G401.6 (cell line): ENCODE results near the gene THOC2.
"Not testable (repeated sequence)": the region's sequence is repeated elsewhere in the genome, so short reads cannot be mapped to it uniquely, and the experiment has no call there.

Experiments
- FAIRE-seq: peaks from 2 replicates; lab custom pipeline; 2012; peaks lifted over from hg19 to GRCh38; lab: Jason Lieb, UNC

The THOC2 gene

DNA sequence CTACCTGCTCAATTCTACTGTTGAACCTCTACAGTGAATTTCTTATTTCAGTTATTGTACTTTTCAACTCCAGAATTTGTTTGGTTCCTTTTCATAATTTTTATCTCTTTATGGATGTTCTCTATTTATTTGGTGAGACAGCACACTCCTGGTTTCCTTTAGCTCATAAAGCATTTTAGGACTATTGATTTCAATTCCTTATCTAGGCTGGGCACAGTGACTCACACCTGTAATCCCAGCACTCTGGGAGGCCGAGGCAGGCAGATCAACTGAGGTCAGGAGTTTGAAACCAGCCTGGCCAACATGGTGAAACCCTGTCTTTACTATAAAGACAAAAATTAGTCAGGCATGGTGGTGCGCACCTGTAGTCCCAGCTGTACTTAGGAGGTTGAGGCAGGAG lies 57.7 kb downstream of the THOC2 start:
- no peak for FAIRE-seq

DNA sequence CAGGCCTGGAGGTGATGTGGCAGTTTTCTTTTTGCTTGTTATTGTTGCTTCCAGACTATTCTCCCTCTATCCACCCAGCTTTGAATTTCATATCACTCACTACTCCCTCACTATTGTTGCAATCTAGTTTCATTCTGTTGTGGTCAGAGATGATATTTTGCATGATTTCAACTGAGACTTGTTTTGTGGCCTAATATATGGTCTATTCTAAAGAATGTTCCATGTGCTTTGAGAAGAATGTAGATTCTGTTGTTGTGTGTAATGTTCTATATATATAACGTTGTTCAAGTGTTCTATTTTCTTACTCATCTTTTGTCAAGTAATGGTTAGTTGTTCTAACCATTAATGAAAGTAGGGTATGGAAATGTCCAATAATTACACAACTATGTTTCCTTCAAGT lies 59.0 kb downstream of the THOC2 start:
- no peak for FAIRE-seq

DNA sequence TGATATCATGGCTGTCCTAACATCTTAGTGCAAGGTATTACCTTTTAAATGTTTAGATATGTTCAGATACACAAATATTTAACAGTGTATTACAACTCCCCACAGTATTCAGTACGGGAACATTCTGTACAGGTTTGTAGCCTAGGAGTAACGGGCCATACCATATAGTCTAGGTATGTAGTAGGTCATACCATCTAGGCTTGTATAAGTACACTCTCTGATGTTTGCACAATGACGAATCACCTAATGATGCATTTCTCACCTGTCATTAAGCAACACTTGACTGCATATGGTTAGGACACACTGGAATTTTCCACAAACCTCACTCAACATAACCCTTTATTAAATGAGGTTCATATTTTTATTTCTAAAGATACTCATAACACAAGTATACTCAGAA lies 67.7 kb downstream of the THOC2 start:
- FAIRE-seq, result no peak

DNA sequence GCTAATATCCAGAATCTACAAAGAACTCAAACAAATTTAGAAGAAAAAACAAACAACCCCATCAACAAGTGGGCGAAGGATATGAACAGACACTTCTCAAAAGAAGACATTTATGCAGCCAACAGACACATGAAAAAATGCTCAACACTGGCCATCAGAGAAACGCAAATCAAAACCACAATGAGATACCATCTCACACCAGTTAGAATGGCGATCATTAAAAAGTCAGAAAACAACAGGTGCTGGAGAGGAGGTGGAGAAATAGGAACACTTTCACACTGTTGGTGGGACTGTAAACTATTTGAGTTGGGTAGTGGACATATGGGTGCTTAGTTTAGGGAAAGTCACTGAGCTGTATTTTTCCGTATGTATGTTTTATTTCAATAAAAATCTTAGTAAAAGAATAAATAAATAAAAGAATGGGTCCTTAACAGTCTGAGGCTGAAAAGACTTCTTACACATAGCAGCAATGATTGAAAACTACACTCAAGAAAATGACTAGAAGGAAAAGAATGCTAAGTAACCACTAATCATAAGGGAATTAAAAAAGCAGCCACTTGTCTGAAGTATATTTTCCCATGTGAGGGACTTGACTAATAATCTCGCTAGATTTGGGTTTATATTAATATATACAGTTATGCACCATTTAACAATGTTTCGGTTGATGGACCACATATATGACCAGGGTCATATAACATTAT lies 68.2 kb downstream of the THOC2 start:
- not testable (repeated sequence) for FAIRE-seq

DNA sequence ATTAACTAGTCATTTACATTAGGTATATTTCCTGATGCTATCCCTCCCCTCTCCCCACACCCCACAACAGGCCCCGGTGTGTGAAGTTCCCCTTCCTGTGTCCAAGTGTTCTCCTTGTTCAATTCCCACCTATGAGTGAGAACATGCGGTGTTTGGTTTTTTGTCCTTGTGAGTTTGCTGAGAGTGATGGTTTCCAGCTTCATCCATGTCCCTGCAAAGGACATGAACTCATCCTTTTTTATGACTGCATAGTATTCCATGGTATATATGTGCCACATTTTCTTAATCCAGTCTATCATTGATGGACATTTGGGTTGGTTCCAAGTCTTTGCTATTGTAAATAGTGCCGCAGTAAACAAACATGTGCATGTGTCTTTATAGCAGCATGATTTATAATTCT lies 69.1 kb downstream of the THOC2 start:
- not testable (repeated sequence) for FAIRE-seq

DNA sequence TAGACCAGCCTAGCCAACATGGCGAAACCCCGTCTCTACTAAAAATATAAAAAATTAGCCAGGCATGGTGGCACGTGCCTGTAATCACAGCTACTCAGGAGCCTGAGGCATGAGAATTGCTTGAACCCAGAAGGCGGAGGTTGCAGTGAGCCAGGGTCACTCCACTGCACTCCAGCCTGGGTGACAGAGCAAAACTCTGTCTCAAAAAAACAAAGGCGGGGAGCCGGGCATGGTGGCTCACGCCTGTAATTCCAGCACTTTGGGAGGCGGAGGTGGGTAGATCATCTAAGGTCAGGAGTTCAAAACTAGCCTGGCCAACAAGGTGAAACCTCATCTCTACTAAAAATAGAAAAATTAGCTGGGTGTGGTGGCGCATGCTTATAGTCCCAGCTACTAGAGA lies 76.3 kb downstream of the THOC2 start:
- not testable (repeated sequence) for FAIRE-seq

DNA sequence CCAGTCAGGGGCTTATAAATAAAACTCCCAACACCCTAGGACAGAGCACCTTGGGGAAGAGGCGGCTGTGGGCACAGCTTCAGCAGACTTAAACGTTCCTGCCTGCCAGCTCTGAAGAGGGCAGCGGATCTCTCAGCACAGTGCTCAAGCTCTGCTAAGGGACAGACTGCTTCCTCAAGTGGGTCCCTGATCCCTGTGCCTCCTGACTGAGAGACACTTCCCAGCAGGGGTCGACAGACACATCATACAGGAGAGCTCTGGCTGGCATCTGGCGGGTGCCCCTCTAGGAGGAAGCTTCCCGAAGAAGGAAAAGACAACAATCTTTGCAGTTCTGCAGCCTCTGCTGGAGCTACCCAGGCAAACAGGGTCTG lies 84.1 kb downstream of the THOC2 start:
- FAIRE-seq, result not testable (repeated sequence)

DNA sequence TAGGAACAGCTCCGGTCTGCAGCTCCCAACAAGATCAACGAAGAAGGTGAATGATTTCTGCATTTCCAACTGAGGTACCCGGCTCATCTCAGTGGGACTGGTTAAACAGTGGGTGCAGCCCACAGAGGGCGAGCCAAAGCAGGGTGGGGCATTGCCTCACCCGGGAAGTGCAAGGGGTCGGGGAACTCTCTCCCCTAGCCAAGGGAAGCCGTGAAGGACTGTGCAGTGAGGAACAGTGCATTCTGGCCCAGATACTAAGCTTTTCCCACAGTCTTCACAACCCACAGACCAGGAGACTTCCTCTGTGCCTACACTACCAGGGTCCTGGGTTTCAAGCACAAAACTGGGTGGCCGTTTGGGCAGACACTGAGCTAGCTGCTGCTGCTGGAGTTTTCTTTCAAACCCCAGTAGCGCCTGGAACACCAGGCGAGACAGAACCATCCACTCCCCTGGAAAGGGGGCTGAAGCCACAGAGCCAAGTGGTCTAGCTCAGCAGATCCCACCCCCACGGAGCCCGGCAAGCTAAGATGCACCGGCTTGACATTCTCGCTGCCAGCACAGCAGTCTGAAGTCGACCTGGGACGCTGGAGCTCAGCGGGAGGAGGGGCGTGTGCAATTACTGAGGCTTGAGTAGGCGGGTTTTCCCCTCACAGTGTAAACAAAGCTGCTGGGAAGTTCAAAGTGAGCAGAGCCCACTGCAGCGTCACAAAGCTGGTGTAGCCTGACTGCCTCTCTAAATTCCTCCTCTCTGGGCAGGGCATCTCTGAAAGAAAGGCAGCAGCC lies 84.6 kb downstream of the THOC2 start:
- FAIRE-seq, result no peak

DNA sequence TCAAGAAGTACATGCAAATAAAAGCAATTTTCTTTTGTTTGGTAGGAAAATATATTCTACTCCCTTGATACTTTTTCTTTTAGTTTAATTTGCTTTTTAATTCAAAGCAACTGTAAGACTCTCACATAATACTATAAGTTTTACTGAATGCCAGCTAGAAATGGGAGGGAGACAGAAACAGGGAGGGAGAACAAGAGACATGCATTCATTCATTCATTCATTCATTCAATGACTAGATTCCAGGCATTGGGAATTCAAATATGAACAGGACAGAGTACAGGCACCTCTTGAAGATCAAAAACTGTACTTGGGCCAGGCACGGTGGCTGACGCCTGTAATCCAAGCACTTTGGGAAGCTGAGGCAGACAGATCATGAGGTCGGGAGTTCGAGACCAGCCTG lies 85.6 kb downstream of the THOC2 start:
- FAIRE-seq, result no peak

DNA sequence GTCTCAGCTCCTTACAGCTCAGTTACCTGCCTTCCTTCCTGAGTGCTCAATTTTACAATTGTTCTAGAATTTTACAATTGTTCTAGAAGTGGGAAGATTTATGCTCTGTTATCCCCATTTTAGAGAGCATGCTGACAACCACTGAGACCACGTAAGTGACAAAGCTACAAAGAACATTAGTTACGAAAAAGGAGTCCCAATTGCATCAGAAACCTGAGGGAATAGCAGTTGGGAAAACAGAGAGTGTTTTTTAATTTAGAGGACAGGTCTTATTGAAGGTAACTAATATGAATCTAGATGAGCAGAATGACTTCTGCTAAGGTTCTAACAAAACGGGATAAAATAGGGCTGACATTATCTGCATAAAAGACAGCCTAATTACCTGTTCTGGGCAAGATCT lies 103.3 kb downstream of the THOC2 start:
- no peak for FAIRE-seq

DNA sequence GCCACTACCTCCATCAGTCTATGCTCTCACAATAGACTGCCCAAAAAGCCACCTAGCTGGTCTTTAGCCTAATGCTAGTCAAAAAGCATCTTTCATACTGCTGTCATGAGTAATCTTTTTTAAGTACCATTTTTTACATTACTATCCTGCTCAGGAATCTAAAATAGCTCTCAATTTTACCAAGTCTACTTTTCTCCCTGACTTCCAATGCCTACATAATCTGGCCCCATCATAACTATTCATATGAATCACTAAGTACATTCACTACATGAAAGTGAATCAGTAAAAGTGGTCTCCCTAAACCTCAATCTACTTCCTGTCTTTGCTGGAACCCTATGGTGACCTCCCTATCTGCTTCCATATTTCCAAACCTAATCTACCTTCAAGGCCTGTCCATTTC lies 105.9 kb downstream of the THOC2 start:
- FAIRE-seq, result no peak

DNA sequence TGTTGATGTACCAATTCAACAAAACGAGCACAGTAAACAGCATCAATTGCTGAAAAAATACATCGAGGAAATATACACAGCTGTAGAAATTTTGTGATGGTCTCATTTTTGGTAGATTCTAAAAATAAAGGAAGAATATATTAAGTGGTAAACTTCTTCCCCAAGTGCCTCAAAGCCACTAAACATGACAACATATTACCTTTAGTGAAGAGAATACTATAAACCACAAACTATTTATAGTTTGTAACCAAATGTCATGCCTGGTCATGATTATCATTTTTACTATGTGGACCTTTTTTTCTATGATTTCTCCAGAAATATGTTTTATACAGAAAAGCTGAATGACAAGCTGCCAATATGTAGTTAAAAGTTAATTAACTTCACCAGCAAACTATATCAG lies 106.9 kb downstream of the THOC2 start:
- FAIRE-seq, result no peak

DNA sequence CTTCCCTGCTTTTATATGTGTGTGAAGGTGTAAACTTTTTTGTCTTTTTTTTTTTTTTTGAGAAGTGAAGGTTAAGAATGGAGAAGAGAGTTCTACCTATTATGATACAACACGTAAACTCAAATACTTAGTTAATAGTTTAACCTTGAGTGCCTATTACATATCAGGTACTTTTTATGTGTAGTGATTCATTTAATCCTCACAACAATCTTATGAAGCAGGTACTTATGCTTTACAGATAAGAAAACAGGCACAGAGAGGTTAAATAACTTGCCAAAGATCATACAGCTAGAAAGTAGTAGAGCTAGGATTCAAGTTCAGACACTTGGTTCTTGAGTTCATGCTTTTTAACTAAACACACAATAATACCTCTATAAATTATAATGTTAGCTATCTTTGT lies 107.4 kb downstream of the THOC2 start:
- FAIRE-seq, result no peak

DNA sequence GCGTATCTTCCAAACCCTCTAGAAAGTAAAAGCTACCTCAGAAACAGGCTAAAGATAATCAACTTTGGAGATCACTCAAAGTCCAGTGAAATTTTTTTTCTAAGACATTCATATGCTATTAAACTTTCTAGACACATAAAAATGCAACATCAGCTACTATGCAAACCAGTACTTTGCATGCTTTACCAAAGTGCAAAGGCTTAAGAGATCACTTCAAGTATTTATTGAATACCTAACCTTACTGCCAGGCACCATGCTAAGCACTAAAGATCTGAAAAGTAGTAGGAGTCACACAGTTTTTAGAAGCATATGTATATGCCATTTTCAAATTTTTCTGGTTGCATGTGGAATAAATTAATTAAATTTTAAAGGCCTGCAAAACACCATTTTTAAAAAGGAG lies 115.8 kb downstream of the THOC2 start:
- FAIRE-seq, result no peak

DNA sequence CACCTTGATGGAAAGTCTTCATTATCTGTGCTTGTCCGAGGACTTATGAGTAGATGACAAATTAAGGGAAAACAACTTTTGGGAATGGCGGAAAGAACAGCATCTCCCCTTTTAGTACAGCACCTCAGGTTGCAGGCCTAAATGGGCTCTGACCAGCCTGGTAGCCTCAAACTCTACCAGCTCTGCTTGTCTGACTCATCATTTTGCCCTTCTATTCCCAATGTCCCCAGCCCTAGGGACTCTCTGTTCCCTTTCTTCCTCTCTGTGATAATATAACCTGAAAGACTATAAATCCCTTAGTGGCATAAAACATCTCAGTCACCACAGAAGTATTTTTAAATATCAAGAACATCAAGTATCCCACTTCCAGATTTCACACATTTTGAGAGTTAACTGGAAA lies 121.9 kb downstream of the THOC2 start:
- FAIRE-seq, result no peak

DNA sequence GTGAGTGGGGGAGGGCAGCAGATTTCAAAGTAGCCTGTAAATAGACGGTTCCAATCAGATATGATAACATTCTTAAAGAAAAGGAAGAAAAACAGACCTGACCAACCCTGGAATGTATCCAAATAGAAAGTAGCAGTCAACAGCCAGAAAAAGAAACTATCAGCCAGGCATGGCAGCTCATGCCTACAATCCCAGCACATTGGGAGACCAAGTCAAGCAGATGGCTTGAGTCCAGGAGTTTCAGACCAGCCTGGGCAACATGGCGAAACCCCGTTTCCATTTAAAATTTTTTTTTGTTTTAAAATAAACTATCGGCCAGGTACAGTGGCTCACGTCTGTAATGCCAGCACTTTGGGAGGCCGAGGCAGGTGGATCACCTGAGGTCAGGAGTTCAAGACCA lies 125.0 kb downstream of the THOC2 start:
- no peak for FAIRE-seq

DNA sequence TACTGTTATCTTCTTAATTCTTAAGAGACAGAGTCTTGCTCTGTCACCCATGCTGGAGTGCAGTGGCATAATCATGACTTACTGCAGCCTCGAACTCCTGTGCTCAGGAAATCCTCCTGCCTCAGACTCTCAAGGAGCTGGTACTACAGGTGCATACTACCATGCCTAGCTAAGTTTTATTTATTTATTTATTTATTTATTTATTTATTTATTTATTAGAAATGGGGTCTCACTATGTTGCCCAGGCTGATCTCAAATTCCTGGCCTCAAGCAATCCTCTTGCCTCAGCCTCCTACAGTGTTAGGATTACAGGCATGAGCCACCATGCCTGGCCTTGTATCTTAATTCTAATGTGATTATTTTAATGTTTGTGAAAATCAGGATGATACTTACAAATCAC lies 125.6 kb downstream of the THOC2 start:
- FAIRE-seq, result no peak

DNA sequence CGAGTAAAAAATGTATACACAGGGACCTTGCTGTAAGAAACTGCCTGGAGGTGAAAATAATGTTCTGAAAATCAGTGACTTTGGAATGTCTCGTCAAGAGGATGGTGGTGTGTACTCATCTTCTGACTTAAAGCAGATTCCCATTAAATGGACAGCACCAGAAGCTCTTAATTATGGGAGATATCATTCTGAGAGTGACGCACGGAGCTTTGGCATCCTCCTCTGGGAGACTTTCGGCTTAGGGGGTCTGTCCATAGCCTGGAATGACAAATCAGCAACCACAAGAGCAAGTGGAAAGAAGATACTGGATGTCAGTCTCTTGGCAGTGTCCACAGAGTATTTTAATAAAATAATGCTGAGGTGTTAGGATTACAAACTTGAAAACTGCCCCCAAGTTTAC lies 129.4 kb downstream of the THOC2 start:
- FAIRE-seq, result no peak

DNA sequence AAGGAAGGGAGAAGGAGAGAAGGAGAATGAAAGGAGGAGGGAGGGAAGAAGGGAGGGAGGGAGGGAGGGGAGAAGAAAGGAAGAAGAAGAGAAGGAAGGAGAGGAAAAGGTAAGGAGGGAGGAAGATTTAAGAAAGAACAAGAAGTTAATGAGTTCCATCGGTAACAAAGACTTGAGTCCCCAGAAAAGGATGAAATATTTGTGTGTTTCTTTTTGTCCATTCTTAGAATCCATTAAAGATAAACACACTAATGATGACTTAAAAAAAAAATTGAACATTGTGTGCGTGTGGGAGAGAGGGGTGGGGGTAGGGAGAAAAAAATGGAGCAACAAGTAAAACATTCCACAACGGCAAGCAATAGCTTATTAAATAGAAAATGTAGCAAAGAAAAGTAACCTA lies 131.4 kb downstream of the THOC2 start:
- no peak for FAIRE-seq

DNA sequence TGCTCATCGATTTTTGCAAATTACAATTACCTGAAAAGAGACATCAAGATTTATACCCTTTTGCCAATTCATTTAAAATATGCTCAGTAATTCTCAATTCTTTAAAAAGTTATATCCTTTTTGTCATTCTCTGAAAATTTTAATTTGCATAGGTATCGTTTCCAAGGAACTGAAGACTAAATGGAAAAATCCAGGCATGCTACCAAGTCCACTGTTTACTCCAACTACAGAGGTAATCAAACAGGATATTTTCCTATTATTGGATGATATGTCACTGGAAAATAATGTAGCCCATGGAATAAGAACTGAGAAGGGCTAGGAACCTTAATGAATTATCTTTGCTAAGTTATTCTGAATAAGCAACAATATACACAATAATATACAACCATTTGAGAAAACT lies 132.7 kb downstream of the THOC2 start:
- FAIRE-seq, result no peak

DNA sequence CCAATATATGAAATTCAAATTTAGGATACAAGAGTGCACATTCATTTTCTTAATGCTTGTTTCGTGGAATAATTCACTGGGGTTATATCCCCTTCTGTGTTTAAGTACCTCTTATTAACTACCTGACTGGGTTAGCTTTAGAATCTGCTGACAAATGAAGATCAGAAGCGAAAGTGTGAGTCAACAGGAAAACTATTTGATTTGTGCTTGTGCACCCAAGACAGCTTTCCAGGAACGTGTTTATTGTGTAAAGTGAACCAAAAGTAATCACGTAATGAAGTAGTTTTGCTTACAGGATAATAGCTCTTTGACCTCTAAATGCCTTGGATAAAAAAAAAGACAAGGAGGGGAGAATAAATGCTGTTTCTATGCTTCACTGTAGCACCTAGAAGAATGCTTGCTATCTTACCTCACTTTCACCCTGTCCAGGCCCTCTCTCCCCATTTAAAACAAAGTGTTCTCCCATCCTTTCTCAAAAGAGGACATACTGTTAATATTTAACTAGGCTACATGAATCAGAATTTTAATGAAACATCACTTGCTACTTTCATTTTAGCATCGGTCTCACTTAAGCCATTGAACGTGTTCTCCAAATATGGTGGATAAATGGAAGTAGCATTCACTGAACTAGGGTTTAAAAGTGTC lies 141.9 kb downstream of the THOC2 start:
- no peak for FAIRE-seq

DNA sequence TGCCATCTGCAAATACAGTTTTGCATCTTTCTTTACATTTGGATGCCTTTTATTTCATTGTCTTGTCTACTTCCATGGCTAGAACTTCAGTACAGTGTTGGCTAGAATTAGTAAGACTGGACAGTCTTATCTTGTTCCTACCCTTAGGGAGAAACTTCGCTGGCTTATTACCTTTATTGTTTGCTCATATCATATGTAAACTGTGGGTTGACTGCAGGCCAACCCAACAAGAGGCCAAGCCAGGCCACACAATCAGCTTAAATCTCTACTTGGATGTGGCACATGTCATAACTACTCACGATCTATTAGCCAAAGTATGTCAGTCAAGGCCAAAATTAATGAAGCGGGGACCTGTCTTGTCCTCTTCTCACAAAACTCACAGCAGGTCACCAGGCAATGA lies 144.1 kb downstream of the THOC2 start:
- no peak for FAIRE-seq

DNA sequence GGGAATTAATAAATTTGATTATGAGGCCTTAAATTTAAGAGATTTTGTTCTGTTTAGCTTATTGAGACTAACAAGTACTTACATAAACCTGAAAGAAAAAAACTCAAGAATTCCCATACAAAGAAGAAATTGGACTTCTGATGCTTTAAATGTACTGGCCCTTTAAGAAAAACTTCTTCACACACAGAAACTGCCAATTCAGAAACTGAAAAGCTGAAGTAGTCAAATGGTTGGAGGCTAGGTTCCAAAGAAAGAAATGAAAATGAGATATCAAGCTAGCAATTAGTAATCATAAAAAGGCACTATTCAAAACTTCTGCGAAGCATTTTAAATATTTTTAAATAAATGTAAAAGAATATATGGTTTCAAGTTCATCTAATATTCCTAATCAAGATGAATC lies 151.3 kb downstream of the THOC2 start:
- FAIRE-seq, result no peak

DNA sequence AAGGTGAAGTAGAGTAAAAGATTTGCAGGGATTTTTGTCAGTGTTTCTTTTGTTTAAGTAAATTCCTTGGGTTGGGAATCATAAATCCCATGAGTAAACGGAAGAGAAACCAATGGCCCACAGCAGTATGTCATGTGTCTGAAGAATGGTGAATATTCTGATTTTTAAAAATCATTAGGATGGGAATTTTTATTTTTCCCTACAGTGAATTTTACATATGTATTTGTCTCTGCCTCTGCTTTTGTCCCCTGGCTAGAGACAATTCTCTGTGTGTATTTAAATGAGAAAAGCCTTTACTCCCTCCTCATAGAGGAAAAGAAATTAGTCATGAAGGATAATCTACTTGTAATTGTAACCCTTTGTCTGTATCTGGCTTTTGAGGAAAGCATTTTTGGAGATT lies 152.1 kb downstream of the THOC2 start:
- FAIRE-seq, result no peak
